ENCODE results near the gene CRX.
A peak's percentile ranks its signal among the peaks of the same experiment; 100 is the strongest.
"Not testable (repeated sequence)": the region's sequence is repeated elsewhere in the genome, so short reads cannot be mapped to it uniquely, and the experiment has no call there.

Gene CRX

GRCh38 chr19:47821460-47822020 is at the start of gene CRX:
Gene CRX (plus strand): TSS chr19:47821937. CDS start chr19:47834444, 12,507 bp downstream.
- DNase-seq: no peak

- peak; percentile 87 to 96 for DNase-seq
Observed at GRCh38 chr19:47776568-47776967, 45.2 kb upstream of the CRX start.

GRCh38 chr19:47777245-47778048 is 44.3 kb upstream of the CRX start:
- DNase-seq: not testable (repeated sequence)

- DNase-seq: peak; percentile 81 to 86
Observed at GRCh38 chr19:47778049-47778953, 43.4 kb upstream of the CRX start, which contains the start of gene SELENOW. Gene SELENOW (plus strand): TSS chr19:47778703. CDS start chr19:47778786, 83 bp downstream.

GRCh38 chr19:47778954-47779351 is 42.8 kb upstream of the CRX start:
- DNase-seq: no peak

GRCh38 chr19:47779524-47780214 is 42.1 kb upstream of the CRX start:
- DNase-seq: no peak

- no peak for DNase-seq
Observed at GRCh38 chr19:47780215-47780551, 41.6 kb upstream of the CRX start.

GRCh38 chr19:47781590-47782262 is 40.0 kb upstream of the CRX start:
- DNase-seq: no peak

GRCh38 chr19:47786566-47786965 is 35.2 kb upstream of the CRX start:
- DNase-seq: no peak

GRCh38 chr19:47787307-47787706 is 34.4 kb upstream of the CRX start:
- DNase-seq: not testable (repeated sequence)

- not testable (repeated sequence) for DNase-seq
Observed at GRCh38 chr19:47789811-47790210, 31.9 kb upstream of the CRX start.

- peak; percentile 56 to 57 for DNase-seq
Observed at GRCh38 chr19:47790398-47790814, 31.3 kb upstream of the CRX start.

GRCh38 chr19:47792616-47793015 is 29.1 kb upstream of the CRX start:
- no peak for DNase-seq

- DNase-seq: no peak
Observed at GRCh38 chr19:47794526-47794925, 27.2 kb upstream of the CRX start.

- DNase-seq: no peak
Observed at GRCh38 chr19:47796785-47797184, 25.0 kb upstream of the CRX start.

- DNase-seq: no peak
Observed at GRCh38 chr19:47797996-47798903, 23.5 kb upstream of the CRX start.

- no peak for DNase-seq
Observed at GRCh38 chr19:47798904-47799266, 22.9 kb upstream of the CRX start.

GRCh38 chr19:47801270-47801669 is 20.5 kb upstream of the CRX start:
- DNase-seq: no peak

- no peak for DNase-seq
Observed at GRCh38 chr19:47802521-47803043, 19.2 kb upstream of the CRX start.

GRCh38 chr19:47803148-47803547 is 18.6 kb upstream of the CRX start:
- not testable (repeated sequence) for DNase-seq

GRCh38 chr19:47803671-47804070 is 18.1 kb upstream of the CRX start:
- not testable (repeated sequence) for DNase-seq

Measured in NCI-H2081 (cell line).